Lung (tissue), 12 donors: ENCODE data around the gene RSF1. TPM values are rescaled to one million over a fixed set of nuclear protein-coding genes. Genes with fewer than 3 reads are reported as not detected.

Experiments
- ATAC-seq: fragments of 200-7000 bp; cut with Tn5 transposase; one replicate; pipeline ENCODE4 v1.9.1; 2020; ENCODE audit warnings: moderate number of reproducible peaks; ENCODE audit not compliant: insufficient read depth, low FRiP score
- DNase-seq, 3 donors: peaks; one replicate each; pipeline ENCODE4 v3.0.0-alpha.2; 2013 to 2017
- H3K27ac ChIP-seq, 2 donors: one replicate each; pipeline ENCODE4 v1.5.1; 2013; ENCODE audit warnings: mild to moderate bottlenecking in 2 of 2, moderate library complexity in 2 of 2, control low read depth in 1 of 2, inconsistent platforms in 1 of 2, low read depth in 1 of 2, low read length in 1 of 2
- H3K27me3 ChIP-seq, 3 donors: one replicate each; pipeline ENCODE4 v1.5.1; 2013; ENCODE audit warnings: low read length in 2 of 3; ENCODE audit not compliant: control insufficient read depth in 3 of 3, insufficient read depth in 3 of 3
- H3K36me3 ChIP-seq, 4 donors: one replicate each; pipeline ENCODE4 v1.5.1; 2013; ENCODE audit warnings: low read length in 4 of 4, mild to moderate bottlenecking in 1 of 4, moderate library complexity in 1 of 4; ENCODE audit not compliant: control insufficient read depth in 4 of 4, insufficient read depth in 4 of 4
- H3K4me1 ChIP-seq, 5 donors: one replicate each; pipeline ENCODE4 v1.5.1; 2013; ENCODE audit warnings: low read length in 5 of 5, mild to moderate bottlenecking in 2 of 5, moderate library complexity in 1 of 5; ENCODE audit not compliant: control insufficient read depth in 5 of 5, insufficient read depth in 5 of 5
- H3K4me3 ChIP-seq: one replicate; pipeline ENCODE4 v1.5.1; 2013; ENCODE audit warnings: mild to moderate bottlenecking, control low read depth, moderate library complexity
- H3K9ac ChIP-seq, 2 donors: one replicate each; pipeline ENCODE4 v1.5.1; 2013; ENCODE audit warnings: low read length in 2 of 2, control low read depth in 1 of 2; ENCODE audit not compliant: insufficient read depth in 1 of 2
- H3K9me3 ChIP-seq, 4 donors: one replicate each; pipeline ENCODE4 v1.5.1; 2013; ENCODE audit warnings: low read length in 3 of 4, mild to moderate bottlenecking in 1 of 4, moderate library complexity in 1 of 4; ENCODE audit not compliant: control insufficient read depth in 4 of 4, insufficient read depth in 3 of 4
- WGBS, 2 donors: extraction: QIAGEN DNeasy Blood & Tissue Kit; methylation state at CpG; one replicate each; pipeline ENCODE4 v1.1.7; 2013; 5-methylcytosine and 5-hydroxymethylcytosine counted together
- polyA plus RNA-seq, 2 donors: library from polyadenylated mRNA; stranded (reverse); fragments of 200-250 nt; gene quantifications; one replicate each; pipeline ENCODE4 v1.2.1, GENCODE V29; 2013
- total RNA-seq, 2 donors: library from RNA; depleted of rRNA in 1 of 2; stranded (reverse); fragments of >200 nt in 1 of 2; gene quantifications; one replicate each; pipeline ENCODE4 v1.2.1, GENCODE V29; 2014 to 2021
- TF ChIP-seq, protein P1 (sequence below): IDR thresholded peaks from 2 replicates; pipeline ENCODE4 v1.5.1; 2012; ENCODE audit warnings: mild to moderate bottlenecking; ENCODE audit errors: control extremely low read depth, extremely low read depth
- donor health status: control.
- donor health status: control.
- donor health status: Bipolar disorder and iron deficiency.
- donor health status: healthy.
- donor health status: DM: yes; HTN: yes; CAD: no.

The RSF1 gene
- total and polyA plus RNA-seq, 4 donors = 9.8 to 110 (median 29.2) TPM

DNA sequence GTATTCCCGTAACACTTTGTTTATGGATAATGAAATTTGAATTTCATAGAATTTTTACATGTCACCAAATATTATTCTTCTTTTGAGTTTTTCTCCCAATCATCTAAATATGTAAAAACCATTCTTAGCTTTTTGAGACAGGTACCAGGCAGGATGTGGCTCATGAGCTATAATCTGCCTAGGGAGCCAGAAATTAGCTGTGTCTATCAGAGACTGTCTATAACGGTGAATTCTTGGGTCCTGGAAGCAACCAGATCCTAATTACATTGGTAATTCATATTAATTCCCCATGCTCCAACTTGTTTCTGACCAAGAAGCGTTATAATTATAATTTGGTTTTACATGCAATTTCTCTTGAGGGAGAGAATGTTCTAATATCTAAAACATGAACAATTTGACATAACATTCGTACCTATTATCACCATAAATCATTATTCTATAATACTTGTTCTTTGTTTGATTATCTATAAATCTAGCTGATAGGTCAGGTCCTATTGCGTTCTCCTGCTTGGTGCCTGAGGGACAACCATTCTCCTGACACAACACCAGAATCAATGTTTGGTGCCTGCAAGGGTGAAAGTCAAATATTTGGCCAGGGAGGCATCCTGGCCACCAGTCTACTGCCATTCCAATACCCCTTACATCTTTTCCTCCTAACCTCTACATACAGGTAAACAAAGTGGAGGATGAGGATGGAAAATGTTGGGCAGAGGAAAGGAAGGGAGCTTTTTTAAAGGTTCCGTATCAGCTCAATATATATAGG lies 69.9 kb downstream of the RSF1 start:
- peaks cover 0 to 8% (median 2%) of the 10 kb centered on the region in 4 donors for H3K36me3 ChIP-seq
- H3K4me3 ChIP-seq = no peak overlapping the region
- DNase-seq (no peak), ATAC-seq (no peak)
- H3K4me1 ChIP-seq = peaks cover 0 to 28% (median 0%) of the 10 kb centered on the region in 5 donors
- WGBS, 2 donors = 98 to 99% methylated on average over 6 of the region's 6 CpGs
- H3K27me3 ChIP-seq = no peaks in the 10 kb centered on the region
- no peak overlapping the region for H3K9ac ChIP-seq
- H3K27ac ChIP-seq = no peak overlapping the region
- no peaks in the 10 kb centered on the region for H3K9me3 ChIP-seq
- TF ChIP-seq, protein P1, sequence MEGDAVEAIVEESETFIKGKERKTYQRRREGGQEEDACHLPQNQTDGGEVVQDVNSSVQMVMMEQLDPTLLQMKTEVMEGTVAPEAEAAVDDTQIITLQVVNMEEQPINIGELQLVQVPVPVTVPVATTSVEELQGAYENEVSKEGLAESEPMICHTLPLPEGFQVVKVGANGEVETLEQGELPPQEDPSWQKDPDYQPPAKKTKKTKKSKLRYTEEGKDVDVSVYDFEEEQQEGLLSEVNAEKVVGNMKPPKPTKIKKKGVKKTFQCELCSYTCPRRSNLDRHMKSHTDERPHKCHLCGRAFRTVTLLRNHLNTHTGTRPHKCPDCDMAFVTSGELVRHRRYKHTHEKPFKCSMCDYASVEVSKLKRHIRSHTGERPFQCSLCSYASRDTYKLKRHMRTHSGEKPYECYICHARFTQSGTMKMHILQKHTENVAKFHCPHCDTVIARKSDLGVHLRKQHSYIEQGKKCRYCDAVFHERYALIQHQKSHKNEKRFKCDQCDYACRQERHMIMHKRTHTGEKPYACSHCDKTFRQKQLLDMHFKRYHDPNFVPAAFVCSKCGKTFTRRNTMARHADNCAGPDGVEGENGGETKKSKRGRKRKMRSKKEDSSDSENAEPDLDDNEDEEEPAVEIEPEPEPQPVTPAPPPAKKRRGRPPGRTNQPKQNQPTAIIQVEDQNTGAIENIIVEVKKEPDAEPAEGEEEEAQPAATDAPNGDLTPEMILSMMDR = no peak

DNA sequence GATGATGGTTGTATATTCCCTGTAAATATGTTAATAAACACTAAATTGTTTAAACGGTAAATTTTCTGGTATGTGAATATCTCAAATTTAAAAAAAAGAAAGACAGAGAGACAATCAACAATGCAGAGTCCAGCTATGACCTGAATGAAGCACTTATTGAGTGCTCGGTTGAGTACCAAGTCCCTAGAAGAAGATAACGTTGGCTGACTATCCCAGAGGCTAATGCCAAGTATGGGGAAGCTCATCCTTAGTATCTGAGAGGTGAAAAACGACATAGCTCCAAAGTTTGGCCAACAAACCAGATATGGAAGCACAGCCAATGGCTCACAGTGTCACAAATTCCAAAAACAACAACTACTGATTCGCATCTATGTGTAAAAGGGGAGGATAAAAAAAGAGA lies 71.3 kb downstream of the RSF1 start:
- Histone ChIP-seq H3K9me3 (no peaks in the 10 kb centered on the region), H3K27ac (no peak overlapping the region), H3K9ac (no peak overlapping the region), H3K4me3 (no peak overlapping the region), H3K36me3 (peaks cover 0 to 3% (median under 1%) of the 10 kb centered on the region in 4 donors), H3K4me1 (peaks cover 0 to 28% (median 0%) of the 10 kb centered on the region in 5 donors), H3K27me3 (no peaks in the 10 kb centered on the region)
- TF ChIP-seq, protein P1 = no peak
- DNase-seq (no peak), ATAC-seq (no peak)
- WGBS, 2 donors = 86 to 98% methylated on average over 5 of the region's 5 CpGs

DNA sequence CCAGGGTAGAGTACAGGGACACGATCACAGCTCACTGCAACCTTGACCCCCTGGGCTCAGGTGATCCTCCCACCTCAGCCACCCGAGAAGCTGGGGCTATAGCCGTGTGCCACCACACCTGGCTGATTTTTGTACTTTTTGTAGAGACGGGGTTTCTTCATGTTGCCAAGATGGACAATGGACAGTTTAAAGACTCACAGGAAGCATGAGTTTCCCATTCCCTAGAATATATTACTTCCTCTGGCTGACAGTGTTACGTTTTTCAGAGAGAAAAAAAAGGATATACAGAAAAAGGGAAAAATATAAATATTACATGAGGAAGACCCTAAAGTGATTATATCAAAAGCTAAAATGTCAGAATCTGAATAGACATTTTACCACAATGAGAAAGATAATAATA lies 72.3 kb downstream of the RSF1 start:
- ATAC-seq (no peak), DNase-seq (no peak)
- Histone ChIP-seq H3K4me1 (peaks cover 0 to 28% (median 0%) of the 10 kb centered on the region in 5 donors), H3K27me3 (no peaks in the 10 kb centered on the region), H3K9me3 (no peaks in the 10 kb centered on the region), H3K27ac (no peak overlapping the region), H3K9ac (no peak overlapping the region), H3K4me3 (no peak overlapping the region), H3K36me3 (peaks cover 0 to 2% (median 0%) of the 10 kb centered on the region in 4 donors)
- WGBS, 2 donors = 68 to 81% methylated on average over 5 of the region's 5 CpGs
- TF ChIP-seq, protein P1 = no peak
